Testis (tissue), 3 donors: Measurements from ENCODE around the gene CSF1. TPM values are rescaled to one million over a fixed set of nuclear protein-coding genes. Genes with fewer than 3 reads are reported as not detected.

Experiments used
- DNase-seq: peaks from one replicate; pipeline ENCODE4 v3.0.0-alpha.2; 2019
- H3K27ac ChIP-seq, 2 donors: fragments of 200-600 bp; sonication (generic); one replicate each; pipeline ENCODE4 v1.5.1; 2019
- H3K27me3 ChIP-seq: fragments of 200-600 bp; sonication (generic); one replicate; pipeline ENCODE4 v1.5.1; 2019
- H3K36me3 ChIP-seq: fragments of 200-600 bp; sonication (generic); one replicate; pipeline ENCODE4 v1.5.1; 2017; ENCODE audit warnings: low read depth; ENCODE audit errors: missing control alignments
- H3K4me1 ChIP-seq: fragments of 200-600 bp; sonication (generic); one replicate; pipeline ENCODE4 v1.5.1; 2019
- H3K4me3 ChIP-seq, 2 donors: fragments of 200-600 bp; sonication (generic); one replicate each; pipeline ENCODE4 v1.5.1; 2017 to 2019
- H3K9me3 ChIP-seq: fragments of 200-600 bp; sonication (generic); one replicate; pipeline ENCODE4 v1.5.1; 2017
- POLR2A ChIP-seq: fragments of 450-650 bp; IDR thresholded peaks from one replicate; pipeline ENCODE4 v1.6.1; 2017; ENCODE audit warnings: antibody characterized with exemption, mild to moderate bottlenecking, moderate library complexity
- WGBS, 2 donors: methylation state at CpG; one replicate each; pipeline ENCODE4 v1.1.5; 2018; 5-methylcytosine and 5-hydroxymethylcytosine counted together
- intact Hi-C: fragments of 100-400 bp; cut with DNase I; formaldehyde crosslinking; loops from one replicate; pipeline ENCODE4 v1.15.1; 2023; ENCODE audit warnings: low total_unique reads
- polyA plus RNA-seq: library from polyadenylated mRNA; stranded (reverse); fragments of 350-450 nt; fragmentation: Illumina TruSeq; extraction: RNeasy Lipid Tissue Mini Kit (QIAGEN cat#74804); gene quantifications from one replicate; pipeline ENCODE4 v1.2.3, GENCODE V29; 2014; ENCODE audit warnings: low read depth, low replicate concordance; ENCODE audit not compliant: insufficient read depth
- total RNA-seq, 2 donors: library from RNA; depleted of rRNA; stranded (reverse); fragments of >200 nt; gene quantifications; one replicate each; pipeline ENCODE4 v1.2.3, GENCODE V29; 2016
- TF ChIP-seq, protein P1 (sequence below), 3 experiments: fragments of 450-650 bp in 2 of 3; fragments of 200-600 bp in 1 of 3; sonication (generic) in 1 of 3; IDR thresholded peaks; one replicate each; pipeline ENCODE4 v1.5.1; 2016 to 2019; ENCODE audit warnings: antibody characterized with exemption in 3 of 3, mild to moderate bottlenecking in 2 of 3, moderate library complexity in 1 of 3

CSF1 gene
- total and polyA plus RNA-seq, 3 donors from 2014 or later: 9.8 to 14.2 (median 10.9) TPM

DNA sequence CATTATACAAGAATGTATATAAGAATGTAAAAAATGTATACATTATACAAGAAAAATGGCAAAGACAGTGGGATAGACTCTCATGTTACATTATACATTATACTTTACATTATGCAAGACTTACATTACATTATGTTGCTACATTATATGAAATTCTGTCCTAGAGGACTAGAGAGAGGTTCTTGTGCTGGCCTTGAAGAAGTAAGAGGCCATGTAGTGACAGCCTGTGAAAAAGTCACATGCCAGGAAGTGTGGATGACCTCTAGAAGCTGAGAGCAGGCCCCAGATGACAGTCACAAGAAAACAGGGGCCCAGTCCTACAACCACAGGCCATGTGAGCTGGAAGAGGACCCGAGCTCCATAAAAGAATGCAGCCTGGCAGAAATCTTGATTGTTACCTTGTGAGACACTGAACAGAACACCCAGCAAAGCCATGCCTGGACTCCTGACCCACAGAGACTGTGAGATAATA is 43.4 kb downstream of the CSF1 start:
- Histone ChIP-seq H3K9me3 (no peaks in the 10 kb centered on the region), H3K4me3 (no peak overlapping the region), H3K4me1 (no peaks in the 10 kb centered on the region), H3K27me3 (no peaks in the 10 kb centered on the region), H3K27ac (no peak overlapping the region), H3K36me3 (no peaks in the 10 kb centered on the region)
- DNase-seq: no peak
- 67 to 69% methylated on average over 1 of the region's 1 CpG for WGBS, 2 donors
- intact Hi-C loops: no loop called here
- no peak for TF ChIP-seq POLR2A
- TF ChIP-seq, protein P1, sequence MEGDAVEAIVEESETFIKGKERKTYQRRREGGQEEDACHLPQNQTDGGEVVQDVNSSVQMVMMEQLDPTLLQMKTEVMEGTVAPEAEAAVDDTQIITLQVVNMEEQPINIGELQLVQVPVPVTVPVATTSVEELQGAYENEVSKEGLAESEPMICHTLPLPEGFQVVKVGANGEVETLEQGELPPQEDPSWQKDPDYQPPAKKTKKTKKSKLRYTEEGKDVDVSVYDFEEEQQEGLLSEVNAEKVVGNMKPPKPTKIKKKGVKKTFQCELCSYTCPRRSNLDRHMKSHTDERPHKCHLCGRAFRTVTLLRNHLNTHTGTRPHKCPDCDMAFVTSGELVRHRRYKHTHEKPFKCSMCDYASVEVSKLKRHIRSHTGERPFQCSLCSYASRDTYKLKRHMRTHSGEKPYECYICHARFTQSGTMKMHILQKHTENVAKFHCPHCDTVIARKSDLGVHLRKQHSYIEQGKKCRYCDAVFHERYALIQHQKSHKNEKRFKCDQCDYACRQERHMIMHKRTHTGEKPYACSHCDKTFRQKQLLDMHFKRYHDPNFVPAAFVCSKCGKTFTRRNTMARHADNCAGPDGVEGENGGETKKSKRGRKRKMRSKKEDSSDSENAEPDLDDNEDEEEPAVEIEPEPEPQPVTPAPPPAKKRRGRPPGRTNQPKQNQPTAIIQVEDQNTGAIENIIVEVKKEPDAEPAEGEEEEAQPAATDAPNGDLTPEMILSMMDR (IDR thresholded peaks at IDR 0.05): no peak

DNA sequence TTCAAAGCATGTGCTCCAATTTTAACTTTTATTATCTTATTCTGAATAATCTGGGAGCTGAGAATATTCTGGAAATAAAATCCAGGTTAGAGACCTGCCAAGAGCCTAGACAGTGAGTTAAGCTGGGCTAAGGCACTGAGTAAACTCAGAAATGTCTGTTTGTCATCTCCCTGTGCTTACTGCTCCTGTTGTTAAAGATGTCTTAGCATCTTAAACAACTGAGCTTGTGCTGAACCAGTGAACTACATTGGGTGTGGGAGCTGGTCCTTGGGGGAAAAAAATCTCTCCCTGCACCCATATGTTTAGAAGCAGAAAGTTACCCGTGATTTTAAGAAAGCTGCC is 49.0 kb downstream of the CSF1 start:
- no peak overlapping the region for H3K4me3 ChIP-seq
- intact Hi-C loops: no loop called here
- H3K9me3 ChIP-seq: no peaks in the 10 kb centered on the region
- H3K4me1 ChIP-seq: peaks cover 11% of the 10 kb centered on the region
- no peak for TF ChIP-seq POLR2A
- TF ChIP-seq, protein P1 (IDR thresholded peaks at IDR 0.05): no peak
- H3K27ac ChIP-seq: no peak overlapping the region
- no peaks in the 10 kb centered on the region for H3K27me3 ChIP-seq
- no peaks in the 10 kb centered on the region for H3K36me3 ChIP-seq
- WGBS, 2 donors: 43 to 64% methylated on average over 1 of the region's 1 CpG
- no peak for DNase-seq

DNA sequence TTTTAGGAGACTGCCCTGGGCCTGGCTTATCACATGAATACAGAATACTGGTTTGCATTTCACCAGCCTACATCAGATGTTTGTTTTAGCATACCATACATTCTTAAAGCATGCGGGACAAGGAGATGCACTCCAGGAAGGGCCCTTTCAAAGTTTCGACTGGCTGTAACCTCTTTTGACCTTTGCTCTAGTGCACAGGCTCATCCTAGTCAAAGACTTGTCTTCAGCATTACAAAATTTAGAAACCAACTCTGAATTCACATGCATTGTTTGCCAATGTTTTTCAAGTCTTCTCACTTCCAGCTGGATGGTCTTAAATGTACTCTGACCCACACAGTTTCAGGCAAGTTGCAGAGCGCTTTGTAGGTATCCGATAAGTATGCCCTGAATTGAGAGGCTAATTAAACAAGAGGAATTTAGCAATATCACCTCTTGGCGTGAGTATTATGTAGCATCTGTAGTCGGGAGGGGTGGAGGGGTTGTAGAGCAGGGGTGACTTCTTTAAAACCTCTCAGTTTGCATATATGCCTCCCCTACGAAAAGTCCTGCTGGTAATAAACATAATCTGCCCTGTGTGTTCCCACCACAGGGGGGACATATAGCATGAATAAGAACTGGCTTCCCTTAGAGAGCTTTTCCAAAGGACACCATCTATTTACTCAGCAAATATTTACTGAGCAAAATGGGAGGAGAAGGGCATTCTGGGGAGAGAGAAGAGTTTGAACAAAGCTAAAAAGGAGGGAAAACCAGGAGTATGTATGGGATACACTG is 49.5 kb downstream of the CSF1 start:
- no peak overlapping the region for H3K4me3 ChIP-seq
- WGBS, 2 donors: 58 to 62% methylated on average over 7 of the region's 7 CpGs
- H3K36me3 ChIP-seq: no peaks in the 10 kb centered on the region
- intact Hi-C loops: no loop called here
- H3K4me1 ChIP-seq: peaks cover 11% of the 10 kb centered on the region
- no peaks in the 10 kb centered on the region for H3K9me3 ChIP-seq
- no peak overlapping the region for H3K27ac ChIP-seq
- H3K27me3 ChIP-seq: no peaks in the 10 kb centered on the region
- TF ChIP-seq POLR2A: no peak
- TF ChIP-seq, protein P1 (IDR thresholded peaks at IDR 0.05): no peak
- DNase-seq: no peak

DNA sequence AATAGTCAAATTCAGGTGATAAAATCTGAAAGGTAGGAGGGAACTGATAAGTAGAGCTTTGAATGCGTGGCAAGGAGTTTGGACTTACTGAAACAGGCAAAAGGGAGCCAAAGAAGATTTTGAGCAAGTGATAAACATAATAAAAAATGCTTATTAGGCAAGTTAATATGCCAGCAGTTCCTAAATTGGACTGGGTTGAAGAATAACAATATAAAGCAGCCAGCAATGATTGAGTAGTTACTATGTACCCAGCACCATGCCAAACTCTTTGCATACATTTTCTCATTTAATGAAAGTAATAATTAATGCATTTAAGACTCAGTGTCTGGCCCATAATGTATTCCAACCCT is 50.1 kb downstream of the CSF1 start:
- Histone ChIP-seq H3K27ac (no peak overlapping the region), H3K27me3 (no peaks in the 10 kb centered on the region), H3K4me1 (peaks cover 11% of the 10 kb centered on the region), H3K4me3 (no peak overlapping the region), H3K36me3 (no peaks in the 10 kb centered on the region), H3K9me3 (no peaks in the 10 kb centered on the region)
- DNase-seq: no peak
- WGBS, 2 donors: 40 to 76% methylated on average over 1 of the region's 1 CpG
- TF ChIP-seq POLR2A: no peak
- TF ChIP-seq, protein P1 (IDR thresholded peaks at IDR 0.05): no peak
- intact Hi-C loops: no loop called here

DNA sequence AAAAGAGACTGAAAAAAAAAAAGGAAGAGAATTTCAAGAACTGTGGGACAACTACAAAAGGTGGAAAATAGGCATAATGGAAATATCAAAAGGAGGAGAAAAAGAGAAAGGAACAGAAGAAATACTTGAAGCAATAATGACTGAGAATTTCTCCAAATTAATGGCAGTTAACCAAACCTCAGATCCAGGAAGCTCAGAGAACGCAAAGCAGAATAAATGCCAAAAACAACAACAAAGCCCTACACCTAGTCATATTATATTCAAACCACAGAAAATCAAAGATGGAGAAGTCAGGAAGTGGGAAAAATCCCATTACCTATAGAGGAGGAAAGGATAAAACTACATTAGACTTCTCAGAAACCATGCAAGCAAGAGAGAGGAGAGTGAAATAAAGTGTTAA is 53.2 kb downstream of the CSF1 start:
- no peaks in the 10 kb centered on the region for H3K27me3 ChIP-seq
- TF ChIP-seq POLR2A: no peak
- TF ChIP-seq, protein P1 (IDR thresholded peaks at IDR 0.05): no peak
- H3K9me3 ChIP-seq: no peaks in the 10 kb centered on the region
- no peaks in the 10 kb centered on the region for H3K36me3 ChIP-seq
- 73 to 77% methylated on average over 1 of the region's 1 CpG for WGBS, 2 donors
- H3K27ac ChIP-seq: no peak overlapping the region
- intact Hi-C loops: no loop called here
- DNase-seq: no peak
- H3K4me1 ChIP-seq: peaks cover 11% of the 10 kb centered on the region
- H3K4me3 ChIP-seq: no peak overlapping the region
